ENCODE results near the gene FCSK. TPM values are rescaled to one million over a fixed set of nuclear protein-coding genes. Genes with fewer than 3 reads are reported as not detected.
A peak's percentile ranks its signal among the peaks of the same experiment; 100 is the strongest.

Gene FCSK
- total and polyA plus RNA-seq, 2 of the 8 experiments (the other 6 are each of a cell fraction or from before 2014, with no cell fraction given) = 4.6 to 5.1 TPM

GRCh38 chr16:70474320-70475053 lies 20.1 kb downstream of the FCSK start:
- H3K27me3 ChIP-seq (replicated peaks in 1 of 4; ENCODE audit: control insufficient read depth in 3 of 4, extremely low read depth in 1 of 4, insufficient read depth in 3 of 4, low read length in 3 of 4) = no peaks in the 10 kb centered on the region
- no peaks in the 10 kb centered on the region for H3K9me3 ChIP-seq (ENCODE audit: insufficient read depth in 2 of 2, low read depth in 1 of 2, low read length in 1 of 2)
- H3K79me1 ChIP-seq (ENCODE audit: low read depth, low read length) = no peaks in the 10 kb centered on the region
- no peak overlapping the region for H3K56ac ChIP-seq (replicated peaks; ENCODE audit: insufficient read length, low read depth, low read length)
- H2BK15ac ChIP-seq (ENCODE audit: low read length) = no peak overlapping the region
- H2AFZ ChIP-seq (ENCODE audit: low read length) = no peak overlapping the region
- no peak overlapping the region for H3K4me2 ChIP-seq (ENCODE audit: insufficient read depth in 1 of 2, low read depth in 2 of 2, low read length in 2 of 2)
- POLR2A ChIA-PET (ENCODE audit: partially characterized antibody) = interaction anchor here (1.0 to 4.2 kb wide), 5 partner anchors 10 to 94 kb away, joined by 3 to 36 read pairs (median 6); partner anchors contain the start of genes COG4 and SF3B3
- H3K18ac ChIP-seq (ENCODE audit: extremely low read depth, low read length) = no peak overlapping the region
- DNase-seq (ENCODE audit: low read depth in 1 of 2, low spot score in 2 of 2) (no peak), FAIRE-seq (no peak)
- H2AK5ac ChIP-seq (ENCODE audit: low read depth, low read length) = no peak overlapping the region
- H3K4me3 ChIP-seq (ENCODE audit: extremely low read depth in 1 of 4, insufficient read depth in 2 of 4, low read depth in 3 of 4, low read length in 4 of 4) = no peak overlapping the region
- TF ChIP-seq ASH2L (IDR thresholded peaks at IDR 0.05; ENCODE audit: low read length) = no peak
- TF ChIP-seq CHD2 (IDR thresholded peaks at IDR 0.05; ENCODE audit: low read length) = no peak
- TF ChIP-seq TAF7 (optimal IDR thresholded peaks at IDR 0.05; ENCODE audit: borderline replicate concordance, low read depth, low read length) = no peak
- no peak for TF ChIP-seq SIX5 (IDR thresholded peaks at IDR 0.05; ENCODE audit: low read depth, low read length)
- 0 out of 2 replicates have a peak overlapping the region, but pooled peaks have one; percentile 35 for H2BK5ac ChIP-seq (ENCODE audit: low read depth, low read length)
- no peak overlapping the region for H2BK20ac ChIP-seq (ENCODE audit: low read length)
- peaks cover 0 to 8% (median under 1%) of the 10 kb centered on the region in 4 experiments; a peak in 2 of 7 replicates for H3K4me1 ChIP-seq (replicated peaks in 1 of 4; ENCODE audit: control insufficient read depth in 3 of 4, insufficient read depth in 4 of 4, low read length in 3 of 4)
- H3K9ac ChIP-seq (replicated peaks in 1 of 4; ENCODE audit: extremely low read depth in 1 of 4, low read depth in 3 of 4, low read length in 3 of 4) = no peak overlapping the region
- no peaks in the 10 kb centered on the region for H3K79me2 ChIP-seq (ENCODE audit: control insufficient read depth in 1 of 2, insufficient read depth in 2 of 2, low read length in 2 of 2)
- no peak overlapping the region for H3K4ac ChIP-seq (replicated peaks; ENCODE audit: insufficient read length, low read depth, low read length)
- no peak overlapping the region for H3K23ac ChIP-seq (ENCODE audit: insufficient read length)
- WGBS, 2 experiments (ENCODE audit: extremely low coverage in 1 of 2, insufficient coverage in 1 of 2, insufficient read length in 1 of 2, insufficient replicate concordance in 2 of 2, low coverage in 1 of 2, low lambda C conversion rate in 2 of 2, missing lambda C conversion rate in 1 of 2) = 94% methylated on average over 22 of the region's 22 CpGs; no CpG with 5 or more reads in 1 of the 2 experiments
- H4K8ac ChIP-seq (ENCODE audit: extremely low read depth, insufficient read depth, low read length) = no peak overlapping the region; the same call in 1 of the 2 replicates
- no peak overlapping the region for H2BK120ac ChIP-seq (replicated peaks; ENCODE audit: low read depth, low read length)
- CTCF ChIA-PET (ENCODE audit: partially characterized antibody) = interaction anchor here (0.6 to 13.6 kb wide), 13 partner anchors 8 to 138 kb away, joined by 3 to 180 read pairs (median 4); no protein-coding TSS in a partner anchor
- no peaks in the 10 kb centered on the region for H3K23me2 ChIP-seq (ENCODE audit: low read depth, low read length)
- H3K27ac ChIP-seq (ENCODE audit: low read depth, low read length) = no peak overlapping the region
- H3K36me3 ChIP-seq (ENCODE audit: control insufficient read depth in 2 of 4, insufficient read depth in 4 of 4, low read length in 3 of 4) = no peaks in the 10 kb centered on the region
- no peak overlapping the region for H4K5ac ChIP-seq (ENCODE audit: insufficient read length, low read depth, low read length)
- H3K14ac ChIP-seq (ENCODE audit: insufficient read length) = no peak overlapping the region
- H2BK12ac ChIP-seq (ENCODE audit: low read depth, low read length) = no peak overlapping the region
- H4K91ac ChIP-seq (replicated peaks; ENCODE audit: insufficient read length, low read length) = no peak overlapping the region
- peaks cover 0 to 4% of the 10 kb centered on the region in 2 experiments for H4K20me1 ChIP-seq (replicated peaks in 1 of 2; ENCODE audit: control insufficient read depth in 1 of 2, insufficient read depth in 2 of 2, low read length in 2 of 2)
